ENCODE measurements around the gene ASPA.

ASPA gene

GRCh38 chr17:3552916-3553315 lies 77.1 kb downstream of the ASPA start:
- TF ChIP-seq CTCF (IDR thresholded peaks at IDR 0.05; ENCODE audit: insufficient read depth, low read depth, low read length, missing control alignments): no peak
- no peak overlapping the region for H3K4me3 ChIP-seq (ENCODE audit: low read length)
- no peak for DNase-seq (ENCODE audit: low read depth)

All from epithelial cell of esophagus (primary cell).